Glomerular visceral epithelial cell (primary cell): ENCODE measurements around the gene TMEM170A.

ENCODE experiments used
- DNase-seq: peaks from one replicate; pipeline ENCODE4 v3.0.0-alpha.2; 2016; ENCODE audit errors: extremely low spot score

The TMEM170A gene

GRCh38 chr16:75455677-75456076 lies 8.8 kb downstream of the TMEM170A start:
- no peak for DNase-seq

GRCh38 chr16:75452464-75453190 lies 11.9 kb downstream of the TMEM170A start:
- no peak for DNase-seq

GRCh38 chr16:75446416-75446815 lies 18.1 kb downstream of the TMEM170A start:
- DNase-seq = no peak

- DNase-seq = no peak
These were observed 19.2 kb downstream of the TMEM170A start for GRCh38 chr16:75445298-75445697.

GRCh38 chr16:75443298-75443697 lies 21.2 kb downstream of the TMEM170A start:
- DNase-seq = no peak

- peak; percentile 83 for DNase-seq
These were observed 30.6 kb downstream of the TMEM170A start for GRCh38 chr16:75433732-75434413.

- DNase-seq = peak; percentile 93
These were observed 31.4 kb downstream of the TMEM170A start, which contains the start of gene CFDP1 for GRCh38 chr16:75432828-75433731. CFDP1 (minus strand) TSS chr16:75433503; CDS start chr16:75433352, 151 bp downstream.

- no peak for DNase-seq
These were observed 34.7 kb downstream of the TMEM170A start for GRCh38 chr16:75429621-75430403.

- peak; percentile 1 for DNase-seq
These were observed 38.0 kb downstream of the TMEM170A start for GRCh38 chr16:75426524-75426923.

GRCh38 chr16:75424105-75424762 lies 40.3 kb downstream of the TMEM170A start:
- DNase-seq = peak; percentile 17

- peak; percentile 4 for DNase-seq
These were observed 40.8 kb downstream of the TMEM170A start for GRCh38 chr16:75423723-75424104.

GRCh38 chr16:75421820-75422126 lies 42.7 kb downstream of the TMEM170A start:
- DNase-seq = no peak

GRCh38 chr16:75420987-75421819 lies 43.3 kb downstream of the TMEM170A start:
- peak; percentile 68 for DNase-seq

GRCh38 chr16:75416904-75417565 lies 47.5 kb downstream of the TMEM170A start:
- no peak for DNase-seq

- no peak for DNase-seq
These were observed 49.2 kb downstream of the TMEM170A start for GRCh38 chr16:75415169-75415905.

GRCh38 chr16:75413951-75414350 lies 50.5 kb downstream of the TMEM170A start:
- DNase-seq = no peak

GRCh38 chr16:75406943-75407342 lies 57.5 kb downstream of the TMEM170A start:
- no peak for DNase-seq

- peak; percentile 45 for DNase-seq
These were observed 61.5 kb downstream of the TMEM170A start for GRCh38 chr16:75402821-75403475.
